ENCODE data around the gene ZBED1. TPM values are rescaled to one million over a fixed set of nuclear protein-coding genes. Genes with fewer than 3 reads are reported as not detected.

ZBED1 gene
- polyA plus RNA-seq, 1 donor (not counting 4 experiments of a cell fraction or from before 2014, with no cell fraction given) = 9.0 TPM

GRCh38 chrX:2469196-2469685, 31.5 kb downstream of the ZBED1 start:
- Histone ChIP-seq H4K20me1 (ENCODE audit: control insufficient read depth, extremely low read depth, insufficient read depth, low read length) (no peaks in the 10 kb centered on the region), H3K4me1 (ENCODE audit: control insufficient read depth, extremely low read depth, insufficient read depth, low read length) (no peaks in the 10 kb centered on the region), H3K27ac (ENCODE audit: control insufficient read depth, insufficient read depth, low read length) (no peak overlapping the region), H3K9ac (ENCODE audit: control insufficient read depth, extremely low read depth, insufficient read depth, low read length) (no peak overlapping the region), H3K9me1 (ENCODE audit: control insufficient read depth, extremely low read depth, insufficient read depth, low read length) (no peaks in the 10 kb centered on the region), H3K27me3 (ENCODE audit: control insufficient read depth, extremely low read depth, insufficient read depth, low read length) (no peaks in the 10 kb centered on the region), H3K36me3 (ENCODE audit: control insufficient read depth in 2 of 2, extremely low read depth in 1 of 2, insufficient read depth in 2 of 2, low read length in 2 of 2) (no peaks in the 10 kb centered on the region), H3K9me3 (ENCODE audit: control insufficient read depth, low read depth, low read length) (no peaks in the 10 kb centered on the region), H3K79me2 (ENCODE audit: control insufficient read depth, insufficient read depth, low read length) (peaks cover 33% of the 10 kb centered on the region), H2AFZ (ENCODE audit: control insufficient read depth, low read length) (no peak overlapping the region), H3K4me3 (ENCODE audit: control insufficient read depth in 2 of 3, extremely low read depth in 1 of 3, insufficient read depth in 2 of 3, low read depth in 1 of 3, low read length in 3 of 3) (no peak overlapping the region), H3K4me2 (ENCODE audit: control insufficient read depth, extremely low read depth, insufficient read depth, low read depth, low read length) (no peak overlapping the region)
- FAIRE-seq (no peak), DNase-seq (ENCODE audit: low read depth, low spot score) (no peak)
- dilution Hi-C loops (cut with MboI; ENCODE audit: extremely low pct_ligation_motif_present, low sequenced_read_pairs) = no loop called here
- TF ChIP-seq EZH2 (IDR thresholded peaks at IDR 0.05; ENCODE audit: low read length) (no peak), CTCF (optimal IDR thresholded peaks at IDR 0.05 in 1 of 3, IDR thresholded peaks at IDR 0.05 in 1 of 3, conservative IDR thresholded peaks at IDR 0.05 in 1 of 3; ENCODE audit: extremely low read depth in 1 of 3, insufficient read depth in 2 of 3, low read length in 3 of 3) (no peak)

- H3K9ac ChIP-seq (ENCODE audit: control insufficient read depth, extremely low read depth, insufficient read depth, low read length) = no peak overlapping the region
- no peaks in the 10 kb centered on the region for H4K20me1 ChIP-seq (ENCODE audit: control insufficient read depth, extremely low read depth, insufficient read depth, low read length)
- no peaks in the 10 kb centered on the region for H3K36me3 ChIP-seq (ENCODE audit: control insufficient read depth in 2 of 2, extremely low read depth in 1 of 2, insufficient read depth in 2 of 2, low read length in 2 of 2)
- H3K27me3 ChIP-seq (ENCODE audit: control insufficient read depth, extremely low read depth, insufficient read depth, low read length) = no peaks in the 10 kb centered on the region
- H3K79me2 ChIP-seq (ENCODE audit: control insufficient read depth, insufficient read depth, low read length) = peaks cover 35% of the 10 kb centered on the region
- no peaks in the 10 kb centered on the region for H3K9me3 ChIP-seq (ENCODE audit: control insufficient read depth, low read depth, low read length)
- dilution Hi-C loops (cut with MboI; ENCODE audit: extremely low pct_ligation_motif_present, low sequenced_read_pairs) = no loop called here
- TF ChIP-seq EZH2 (IDR thresholded peaks at IDR 0.05; ENCODE audit: low read length) (no peak), CTCF (optimal IDR thresholded peaks at IDR 0.05 in 1 of 3, IDR thresholded peaks at IDR 0.05 in 1 of 3, conservative IDR thresholded peaks at IDR 0.05 in 1 of 3; ENCODE audit: extremely low read depth in 1 of 3, insufficient read depth in 2 of 3, low read length in 3 of 3) (no peak)
- DNase-seq (ENCODE audit: low read depth, low spot score) (no peak), FAIRE-seq (no peak)
- H2AFZ ChIP-seq (ENCODE audit: control insufficient read depth, low read length) = no peak overlapping the region
- H3K9me1 ChIP-seq (ENCODE audit: control insufficient read depth, extremely low read depth, insufficient read depth, low read length) = no peaks in the 10 kb centered on the region
- no peak overlapping the region for H3K27ac ChIP-seq (ENCODE audit: control insufficient read depth, insufficient read depth, low read length)
- H3K4me2 ChIP-seq (ENCODE audit: control insufficient read depth, extremely low read depth, insufficient read depth, low read depth, low read length) = no peak overlapping the region
- H3K4me1 ChIP-seq (ENCODE audit: control insufficient read depth, extremely low read depth, insufficient read depth, low read length) = no peaks in the 10 kb centered on the region
- H3K4me3 ChIP-seq (ENCODE audit: control insufficient read depth in 2 of 3, extremely low read depth in 1 of 3, insufficient read depth in 2 of 3, low read depth in 1 of 3, low read length in 3 of 3) = no peak overlapping the region
Measured at GRCh38 chrX:2468261-2469195, 32.2 kb downstream of the ZBED1 start.

Data from keratinocyte (primary cell).